Measurements from ENCODE around the gene KDM7A. TPM values are rescaled to one million over a fixed set of nuclear protein-coding genes. Genes with fewer than 3 reads are reported as not detected.

Gene KDM7A
- total and polyA plus RNA-seq, 10 of the 15 experiments (the other 5 are each of a cell fraction or from before 2014, with no cell fraction given) = 0.07 to 0.96 (median 0.74) TPM

DNA sequence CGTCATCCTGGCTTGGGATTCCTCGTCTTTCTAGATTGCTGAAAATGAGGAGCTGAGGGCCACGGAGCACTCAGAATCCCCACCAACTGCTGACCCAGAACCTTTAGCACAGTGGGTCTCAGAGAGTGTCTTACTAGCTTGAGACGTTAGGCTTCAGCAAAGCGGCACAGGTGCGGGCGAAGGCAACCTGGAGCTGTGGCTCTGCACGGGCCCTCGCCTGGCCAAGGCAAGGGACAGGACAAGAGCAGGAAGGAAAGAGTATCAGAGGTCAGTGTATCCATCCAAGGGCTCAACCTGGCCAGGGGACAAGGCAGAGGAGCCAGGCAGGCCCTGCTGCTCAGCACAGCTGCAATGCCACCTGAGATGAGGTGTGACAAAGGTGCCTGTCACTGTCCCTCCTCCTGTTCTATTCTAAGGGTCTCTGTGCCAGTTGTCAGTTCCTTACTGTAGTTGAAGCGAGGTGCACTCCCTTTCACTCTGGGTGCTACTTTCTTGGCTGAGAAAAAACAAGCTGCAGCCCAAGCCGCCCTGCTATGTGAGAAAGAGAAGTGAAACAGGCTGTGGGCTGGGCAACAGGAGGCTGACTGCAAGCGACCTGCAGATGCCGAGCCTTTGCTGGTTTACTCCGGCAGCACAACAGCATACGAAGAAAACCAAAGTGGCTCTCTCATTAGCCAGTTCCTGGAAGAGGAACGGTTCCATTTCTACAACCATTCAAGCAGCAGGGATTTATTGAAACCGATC lies 33.3 kb upstream of the KDM7A start (continued):
- peak in 1 of 2 experiments; percentile 54; a peak in 1 of 4 replicates for TF ChIP-seq ETV6 (conservative IDR thresholded peaks at IDR 0.05 in 1 of 2, IDR thresholded peaks at IDR 0.05 in 1 of 2; ENCODE audit: borderline replicate concordance in 1 of 2, low read depth in 1 of 2)
- TF ChIP-seq NR2F1 (conservative IDR thresholded peaks at IDR 0.05) = no peak; the same call in 1 of the 2 replicates
- TF ChIP-seq, protein P1, sequence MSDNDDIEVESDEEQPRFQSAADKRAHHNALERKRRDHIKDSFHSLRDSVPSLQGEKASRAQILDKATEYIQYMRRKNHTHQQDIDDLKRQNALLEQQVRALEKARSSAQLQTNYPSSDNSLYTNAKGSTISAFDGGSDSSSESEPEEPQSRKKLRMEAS (IDR thresholded peaks at IDR 0.05; ENCODE audit: low read depth, low read length) = peak; percentile 45; the same call in 1 of the 2 replicates
- peak; percentile 74 for TF ChIP-seq BCL11A (IDR thresholded peaks at IDR 0.05; ENCODE audit: low read depth, low read length)
- TF ChIP-seq LARP7 (IDR thresholded peaks at IDR 0.05) = no peak; the same call in 1 of the 2 replicates

DNA sequence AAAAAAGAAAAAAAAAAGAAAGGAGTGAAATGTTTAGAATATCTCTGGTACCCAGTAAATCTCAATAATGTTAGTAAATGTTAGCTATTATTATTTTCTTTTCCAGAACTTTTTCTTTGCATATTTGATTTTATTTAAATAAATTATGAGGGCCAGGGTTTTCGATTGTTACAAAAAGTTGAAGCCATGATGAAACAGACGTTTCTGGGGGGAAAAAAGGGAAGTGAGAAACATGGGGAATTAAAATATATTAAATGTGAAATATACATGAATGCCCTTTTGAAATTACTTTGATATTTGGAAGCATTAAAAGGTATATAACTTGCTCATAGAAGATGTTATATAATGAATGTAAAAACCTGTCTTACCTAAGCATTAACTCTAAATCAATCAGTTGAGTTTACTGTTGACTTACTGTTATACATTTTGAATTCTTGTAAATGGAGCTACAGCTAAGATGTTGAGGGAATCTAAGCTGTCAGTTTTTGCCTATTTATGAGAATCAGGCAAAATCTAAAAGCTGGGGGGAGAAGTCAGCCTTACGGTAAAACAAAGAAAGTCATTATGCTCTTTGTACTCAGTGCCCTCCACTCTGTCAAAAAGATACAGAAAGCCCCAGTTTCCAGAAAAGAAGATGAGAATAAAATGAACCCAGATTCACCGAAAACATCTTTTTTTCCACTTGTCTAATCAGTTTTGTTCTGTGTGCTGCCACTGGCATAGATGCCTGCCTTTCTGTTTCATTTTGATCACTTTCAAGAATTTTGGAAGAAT lies 30.0 kb upstream of the KDM7A start:
- ATAC-seq = no peak
- Histone ChIP-seq H3K27me3 (replicated peaks in 1 of 2; ENCODE audit: control insufficient read depth in 2 of 2, insufficient read depth in 2 of 2, low read length in 1 of 2) (peaks cover 0 to 8% of the 10 kb centered on the region in 2 experiments), H3K9ac (ENCODE audit: control insufficient read depth, insufficient read depth, low read length) (no peak overlapping the region), H3K36me3 (ENCODE audit: control insufficient read depth in 2 of 2, insufficient read depth in 2 of 2, low read length in 1 of 2) (no peaks in the 10 kb centered on the region), H3K27ac (ENCODE audit: control insufficient read depth, insufficient read depth) (no peak overlapping the region), H3K4me1 (ENCODE audit: control insufficient read depth, insufficient read depth, low read length) (peaks cover 28% of the 10 kb centered on the region), H3K9me3 (replicated peaks; ENCODE audit: control insufficient read depth, insufficient read depth, low read length) (peaks cover 3% of the 10 kb centered on the region; the same call in 2 of the 3 replicates), H3K4me3 (no peak overlapping the region), H2AFZ (ENCODE audit: control insufficient read depth, low read depth, low read length) (no peak overlapping the region), H3K79me2 (ENCODE audit: control insufficient read depth, insufficient read depth, low read length) (no peaks in the 10 kb centered on the region), H4K20me1 (ENCODE audit: control insufficient read depth, insufficient read depth) (no peaks in the 10 kb centered on the region), H3K4me2 (ENCODE audit: control insufficient read depth, insufficient read depth) (no peak overlapping the region)
- no peak for FAIRE-seq
- RAD21 ChIA-PET (ENCODE audit: unreplicated experiment) = no interaction called here
- intact Hi-C loops (cut with micrococcal nuclease; ENCODE audit: unreplicated experiment) (no loop called here), in situ Hi-C loops (cut with MboI) (no loop called here)
- SMC1A ChIA-PET (ENCODE audit: uncharacterized antibody, unreplicated experiment) = no interaction called here
- DNase-seq (ENCODE audit: low read depth, low spot score) = no peak
- 63% methylated on average over 4 of the region's 4 CpGs for WGBS (ENCODE audit: insufficient coverage, insufficient replicate concordance, low lambda C conversion rate, missing lambda C conversion rate)
- POLR2A ChIA-PET = no interaction called here
- CTCF ChIA-PET = interaction anchor here (0.7 to 1.0 kb wide), 2 partner anchors 29 to 1693 kb away, joined by 3 read pairs; no protein-coding TSS in a partner anchor
- no TSS peak for BruUV-seq (replicated peaks)
- TF ChIP-seq IRF4 (IDR thresholded peaks at IDR 0.05; ENCODE audit: low read depth, low read length) (no peak), SPI1 (IDR thresholded peaks at IDR 0.05; ENCODE audit: borderline replicate concordance, insufficient read depth, low read depth, low read length) (0 out of 2 replicates have a peak, but pooled peaks have one; percentile 11), YBX1 (IDR thresholded peaks at IDR 0.05) (no peak)

Data from GM12878 (cell line).